H1 (cell line): ENCODE data around the gene PARD3. TPM values are rescaled to one million over a fixed set of nuclear protein-coding genes. Genes with fewer than 3 reads are reported as not detected.

Experiments used
- CTCF ChIA-PET: fragments of 300-600 bp; sonication (Branson Sonifier 250); formaldehyde crosslinking; loops from one replicate; lab custom pipeline; 2021; ENCODE audit not compliant: partially characterized antibody; lab: Charles Lee
- POLR2A ChIA-PET: fragments of 300-600 bp; sonication (Branson Sonifier 250); formaldehyde crosslinking; loops from one replicate; lab custom pipeline; 2021; ENCODE audit warnings: inconsistent platforms; ENCODE audit not compliant: partially characterized antibody; lab: Charles Lee
- DNase-seq, 2 experiments: peaks; one replicate each; pipeline versions ENCODE4 v3.0.0 to v3.0.0-alpha.2; 2010 to 2022; ENCODE audit warnings: low spot score in 2 of 2, low read depth in 1 of 2, mixed read lengths in 1 of 2
- FAIRE-seq: peaks from 2 replicates; lab custom pipeline; 2011; peaks lifted over from hg19 to GRCh38; lab: Jason Lieb, UNC
- H2AFZ ChIP-seq: 2 replicates; pipeline ENCODE4 v1.8.1; 2012; ENCODE audit warnings: low read length, inconsistent platforms
- H2AK5ac ChIP-seq: 2 replicates; pipeline ENCODE4 v1.6.1; 2013; ENCODE audit warnings: low read depth, low read length
- H2BK120ac ChIP-seq: replicated peaks from 2 replicates; pipeline ENCODE3; 2013; ENCODE audit warnings: low read depth, low read length, inconsistent platforms
- H2BK12ac ChIP-seq: 2 replicates; pipeline ENCODE4 v1.6.1; 2013; ENCODE audit warnings: low read depth, low read length
- H2BK15ac ChIP-seq: 2 replicates; pipeline ENCODE4 v1.6.1; 2013; ENCODE audit warnings: low read length
- H2BK20ac ChIP-seq: 2 replicates; pipeline ENCODE4 v1.6.1; 2013; ENCODE audit warnings: low read length
- H2BK5ac ChIP-seq: 2 replicates; pipeline ENCODE4 v1.6.1; 2013; ENCODE audit warnings: low read depth, low read length
- H3K14ac ChIP-seq: 2 replicates; pipeline ENCODE4 v1.6.1; 2013; ENCODE audit warnings: inconsistent platforms; ENCODE audit not compliant: insufficient read length
- H3K18ac ChIP-seq: 2 replicates; pipeline ENCODE4 v1.6.1; 2013; ENCODE audit warnings: low read length; ENCODE audit errors: extremely low read depth
- H3K23ac ChIP-seq: 2 replicates; pipeline ENCODE4 v1.6.1; 2013; ENCODE audit warnings: inconsistent platforms; ENCODE audit not compliant: insufficient read length
- H3K23me2 ChIP-seq: 2 replicates; pipeline ENCODE4 v1.6.1; 2013; ENCODE audit warnings: low read depth, low read length
- H3K27ac ChIP-seq: 2 replicates; pipeline ENCODE4 v1.6.1; 2011; ENCODE audit warnings: low read depth, low read length, inconsistent platforms
- H3K27me3 ChIP-seq, 4 experiments: replicated peaks in 1 of 4; 1 replicate in 1 of 4; 2 replicates in 3 of 4; pipeline versions ENCODE4 v1.6.1 to v1.8.1; 2011 to 2013; ENCODE audit warnings: low read length in 3 of 4, mild to moderate bottlenecking in 3 of 4, inconsistent platforms in 2 of 4, mixed read lengths in 2 of 4, moderate library complexity in 1 of 4; ENCODE audit not compliant: control insufficient read depth in 3 of 4, insufficient read depth in 3 of 4; ENCODE audit errors: extremely low read depth in 1 of 4
- H3K36me3 ChIP-seq, 4 experiments: 2 replicates each; pipeline versions ENCODE4 v1.6.1 to v1.8.1; 2011 to 2013; ENCODE audit warnings: mild to moderate bottlenecking in 4 of 4, low read length in 3 of 4, moderate library complexity in 2 of 4, control low read depth in 1 of 4, inconsistent platforms in 1 of 4; ENCODE audit not compliant: insufficient read depth in 4 of 4, control insufficient read depth in 2 of 4
- H3K4ac ChIP-seq: replicated peaks from 2 replicates; pipeline ENCODE3; 2013; ENCODE audit warnings: low read length, low read depth, mixed read lengths, inconsistent platforms; ENCODE audit not compliant: insufficient read length
- H3K4me1 ChIP-seq, 4 experiments: replicated peaks in 1 of 4; 1 replicate in 1 of 4; 2 replicates in 3 of 4; pipeline versions ENCODE4 v1.6.1 to v1.8.1; 2011 to 2013; ENCODE audit warnings: low read length in 3 of 4, inconsistent platforms in 2 of 4, mixed read lengths in 1 of 4; ENCODE audit not compliant: insufficient read depth in 4 of 4, control insufficient read depth in 3 of 4
- H3K4me2 ChIP-seq, 2 experiments: 2 replicates each; pipeline versions ENCODE4 v1.6.1 to v1.8.1; 2011 to 2013; ENCODE audit warnings: low read depth in 2 of 2, low read length in 2 of 2, control low read depth in 1 of 2, inconsistent platforms in 1 of 2, mild to moderate bottlenecking in 1 of 2; ENCODE audit not compliant: insufficient read depth in 1 of 2
- H3K4me3 ChIP-seq, 4 experiments: fragments of 200-600, 300-600 bp in 1 of 4; sonication (generic), shearing (Covaris generic), sonication (Bioruptor Twin) in 1 of 4; 2 replicates each; pipeline versions ENCODE4 v1.5.1 to v1.8.1; 2011 to 2016; ENCODE audit warnings: low read length in 4 of 4, low read depth in 3 of 4, control low read depth in 2 of 4, inconsistent platforms in 2 of 4, mild to moderate bottlenecking in 2 of 4, mixed read lengths in 1 of 4, moderate library complexity in 1 of 4; ENCODE audit not compliant: insufficient read depth in 2 of 4; ENCODE audit errors: extremely low read depth in 1 of 4
- H3K56ac ChIP-seq: replicated peaks from 2 replicates; pipeline ENCODE3; 2013; ENCODE audit warnings: low read depth, mild to moderate bottlenecking, mixed read lengths, low read length, inconsistent platforms; ENCODE audit not compliant: insufficient read length
- H3K79me1 ChIP-seq: 2 replicates; pipeline ENCODE4 v1.6.1; 2013; ENCODE audit warnings: low read depth, low read length, control low read depth
- H3K79me2 ChIP-seq, 2 experiments: 2 replicates each; pipeline versions ENCODE4 v1.6.1 to v1.8.1; 2012 to 2013; ENCODE audit warnings: low read length in 2 of 2, mild to moderate bottlenecking in 2 of 2, inconsistent platforms in 1 of 2; ENCODE audit not compliant: insufficient read depth in 2 of 2, control insufficient read depth in 1 of 2
- H3K9ac ChIP-seq, 4 experiments: replicated peaks in 1 of 4; 1 replicate in 1 of 4; 2 replicates in 3 of 4; pipeline versions ENCODE4 v1.6.1 to v1.8.1; 2011 to 2013; ENCODE audit warnings: low read depth in 3 of 4, low read length in 3 of 4, control low read depth in 2 of 4, mild to moderate bottlenecking in 2 of 4, moderate library complexity in 2 of 4, inconsistent platforms in 1 of 4; ENCODE audit errors: extremely low read depth in 1 of 4
- H3K9me3 ChIP-seq, 2 experiments: 2 replicates each; pipeline versions ENCODE4 v1.6.1 to v1.8.1; 2012 to 2013; ENCODE audit warnings: mild to moderate bottlenecking in 2 of 2, moderate library complexity in 2 of 2, control low read depth in 1 of 2, inconsistent platforms in 1 of 2, low read depth in 1 of 2, low read length in 1 of 2, mixed read lengths in 1 of 2; ENCODE audit not compliant: insufficient read depth in 2 of 2
- H4K20me1 ChIP-seq, 2 experiments: replicated peaks in 1 of 2; 2 replicates each; pipeline versions ENCODE3 to v1.8.1; 2011 to 2013; ENCODE audit warnings: inconsistent platforms in 2 of 2, low read length in 2 of 2, mild to moderate bottlenecking in 1 of 2; ENCODE audit not compliant: insufficient read depth in 2 of 2, control insufficient read depth in 1 of 2
- H4K5ac ChIP-seq: 2 replicates; pipeline ENCODE4 v1.6.1; 2013; ENCODE audit warnings: low read length, low read depth, mixed read lengths, inconsistent platforms; ENCODE audit not compliant: insufficient read length
- H4K8ac ChIP-seq: 2 replicates; pipeline ENCODE4 v1.8.0; 2013; ENCODE audit warnings: mild to moderate bottlenecking, moderate library complexity, low read length, inconsistent platforms; ENCODE audit not compliant: insufficient read depth; ENCODE audit errors: extremely low read depth
- H4K91ac ChIP-seq: replicated peaks from 2 replicates; pipeline ENCODE3; 2013; ENCODE audit warnings: low read length, mixed read lengths, inconsistent platforms; ENCODE audit not compliant: insufficient read length
- ATF3 ChIP-seq: IDR thresholded peaks from 2 replicates; pipeline ENCODE4 v1.6.1; 2011; ENCODE audit warnings: low read depth, mild to moderate bottlenecking, low read length; ENCODE audit not compliant: insufficient read depth
- CTCF ChIP-seq, 3 experiments: IDR thresholded peaks; 1 replicate in 2 of 3; 2 replicates in 1 of 3; pipeline versions ENCODE4 v1.5.1 to v1.6.1; 2011; ENCODE audit warnings: low read length in 3 of 3, mild to moderate bottlenecking in 3 of 3, inconsistent platforms in 2 of 3, low read depth in 1 of 3, moderate library complexity in 1 of 3; ENCODE audit not compliant: insufficient read depth in 1 of 3; ENCODE audit errors: control extremely low read depth in 1 of 3
- FOSL1 ChIP-seq: IDR thresholded peaks from 2 replicates; pipeline ENCODE4 v1.6.1; 2011; ENCODE audit warnings: mild to moderate bottlenecking, low read depth, low read length, moderate library complexity; ENCODE audit not compliant: insufficient read depth
- GTF2F1 ChIP-seq: IDR thresholded peaks from 2 replicates; pipeline ENCODE4 v1.6.1; 2012; ENCODE audit warnings: low read depth, low read length, improper control_type of control experiment, borderline replicate concordance
- HDAC6 ChIP-seq: IDR thresholded peaks from one replicate; pipeline ENCODE4 v1.7.1; 2012; ENCODE audit warnings: low read depth, mild to moderate bottlenecking, inconsistent platforms, low read length, moderate library complexity
- JUN ChIP-seq: IDR thresholded peaks from 2 replicates; pipeline ENCODE4 v1.6.1; 2011; ENCODE audit warnings: low read depth, mild to moderate bottlenecking, improper control_type of control experiment, low read length
- JUND ChIP-seq: IDR thresholded peaks from 2 replicates; pipeline ENCODE4 v1.6.1; 2011; ENCODE audit warnings: mild to moderate bottlenecking, improper control_type of control experiment, low read length
- KDM5A ChIP-seq: fragments of 200-600 bp; IDR thresholded peaks from 2 replicates; pipeline ENCODE4 v1.7.1; 2012; ENCODE audit warnings: mild to moderate bottlenecking, low read length, inconsistent platforms, mixed read lengths
- PHF8 ChIP-seq: fragments of 200-600 bp; sonication (generic); conservative IDR thresholded peaks from 2 replicates; pipeline ENCODE4 v1.7.1; 2012; ENCODE audit warnings: low read depth, mild to moderate bottlenecking, inconsistent platforms, low read length, moderate library complexity
- RFX5 ChIP-seq: IDR thresholded peaks from 2 replicates; pipeline ENCODE4 v1.6.1; 2011; ENCODE audit warnings: low read depth, low read length, improper control_type of control experiment, borderline replicate concordance
- SIX5 ChIP-seq: IDR thresholded peaks from 2 replicates; pipeline ENCODE4 v1.6.1; 2011; ENCODE audit warnings: mild to moderate bottlenecking, low read depth, low read length
- ZNF274 ChIP-seq: IDR thresholded peaks from 2 replicates; pipeline ENCODE4 v1.7.0; 2012; ENCODE audit warnings: low read length, borderline replicate concordance; ENCODE audit errors: extremely low read depth
- WGBS, 2 experiments: shearing (Covaris generic) in 1 of 2; methylation state at CpG; one replicate each; pipeline versions ENCODE4 v1.1.6 to v1.1.7; 2013 to 2015; ENCODE audit warnings: low lambda C conversion rate in 2 of 2, mixed read lengths in 2 of 2, inconsistent platforms in 1 of 2, low coverage in 1 of 2, missing lambda C conversion rate in 1 of 2; ENCODE audit not compliant: insufficient replicate concordance in 2 of 2, insufficient coverage in 1 of 2, insufficient read length in 1 of 2; ENCODE audit errors: extremely low coverage in 1 of 2, missing lambda C conversion rate in 1 of 2; 5-methylcytosine and 5-hydroxymethylcytosine counted together
- polyA plus RNA-seq, 7 experiments: library from polyadenylated mRNA; depleted of rRNA in 3 of 7; stranded (reverse) in 5 of 7; unstranded in 2 of 7; fragments of >200 nt in 5 of 7; fragments of 200-250 nt in 2 of 7; gene quantifications; 1 replicate in 5 of 7; 2 replicates in 1 of 7; 4 replicates in 1 of 7; pipeline versions ENCODE4 v1.2.1 to v1.2.3, GENCODE V29; 2011 to 2013; ENCODE audit warnings: missing spikeins in 2 of 7, mixed read lengths in 2 of 7
- total RNA-seq: library from RNA; stranded (reverse); fragmentation: NEBNext Ultra II Directional; extraction: Animal tissue kit (Norgen Biotek cat#: 25700); gene quantifications from 2 replicates; pipeline ENCODE4 v1.2.1, GENCODE V29; 2021

The PARD3 gene
- total and polyA plus RNA-seq, 2 of the 8 experiments (the other 6 are each of a cell fraction or from before 2014, with no cell fraction given) = 19.7 to 49.1 TPM

DNA sequence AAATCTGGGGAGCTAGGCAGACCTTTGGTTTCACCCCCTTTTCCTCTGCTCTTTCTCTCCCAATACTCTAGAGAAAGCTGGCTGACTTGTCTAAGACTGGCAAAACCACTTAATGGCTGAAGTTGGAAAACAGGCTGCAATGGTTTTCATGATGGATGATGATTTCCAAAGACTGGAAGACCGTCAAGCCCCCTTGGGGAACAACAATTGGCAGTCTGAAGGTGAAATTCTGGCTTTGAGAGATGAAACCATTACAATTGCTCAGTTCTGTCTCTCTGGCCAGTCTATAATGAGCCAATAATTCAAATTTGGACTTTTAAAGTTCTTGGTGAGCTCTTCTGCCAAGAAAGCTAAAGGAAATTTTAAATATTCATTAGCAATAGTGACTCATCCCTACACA lies 680.5 kb downstream of the PARD3 start:
- Histone ChIP-seq H3K4me3 (no peak overlapping the region), H2BK20ac (no peak overlapping the region), H3K4me2 (no peak overlapping the region), H3K14ac (no peak overlapping the region), H3K79me1 (no peaks in the 10 kb centered on the region), H3K79me2 (no peaks in the 10 kb centered on the region), H3K9me3 (no peaks in the 10 kb centered on the region), H4K20me1 (no peaks in the 10 kb centered on the region), H2BK15ac (no peak overlapping the region), H3K27ac (no peak overlapping the region), H2AK5ac (no peak overlapping the region), H3K4ac (no peak overlapping the region), H3K36me3 (no peaks in the 10 kb centered on the region), H3K18ac (no peak overlapping the region), H3K56ac (no peak overlapping the region), H4K8ac (no peak overlapping the region), H2BK12ac (no peak overlapping the region), H3K23ac (no peak overlapping the region), H3K9ac (no peak overlapping the region), H4K91ac (no peak overlapping the region), H3K23me2 (no peaks in the 10 kb centered on the region), H3K27me3 (no peaks in the 10 kb centered on the region), H2BK120ac (no peak overlapping the region), H2AFZ (no peak overlapping the region), H2BK5ac (no peak overlapping the region), H3K4me1 (no peaks in the 10 kb centered on the region; a peak in 3 of 7 replicates), H4K5ac (no peak overlapping the region)
- DNase-seq (no peak), FAIRE-seq (no peak)
- CTCF ChIA-PET = no interaction called here
- POLR2A ChIA-PET = no interaction called here
- WGBS, 2 experiments = 70% methylated on average over 1 of the region's 1 CpG; no CpG with 5 or more reads in 1 of the 2 experiments
- no peak for TF ChIP-seq GTF2F1
- no peak for TF ChIP-seq FOSL1
- no peak for TF ChIP-seq SIX5
- TF ChIP-seq KDM5A = no peak
- no peak for TF ChIP-seq JUN
- TF ChIP-seq JUND = no peak
- no peak for TF ChIP-seq CTCF (IDR thresholded peaks at IDR 0.05; ENCODE audit: control extremely low read depth in 1 of 3, insufficient read depth in 1 of 3, low read depth in 1 of 3, low read length in 3 of 3)
- TF ChIP-seq HDAC6 = no peak
- TF ChIP-seq ATF3 = no peak
- TF ChIP-seq RFX5 = no peak
- no peak for TF ChIP-seq PHF8
- no peak for TF ChIP-seq ZNF274
